HL-60 (cell line): ENCODE data around the gene RPN2.
"Not testable (repeated sequence)": the region's sequence is repeated elsewhere in the genome, so short reads cannot be mapped to it uniquely, and the experiment has no call there.

Experiments used
- DNase-seq, 2 experiments: peaks; one replicate each; pipeline ENCODE4 v3.0.0-alpha.2; 2010 to 2020; ENCODE audit warnings: low read depth in 1 of 2, low spot score in 1 of 2
- H3K27ac ChIP-seq: fragments of 250-450 bp; sonication (Bioruptor Pico); replicated peaks from 2 replicates; pipeline ENCODE4 v1.5.1; 2020; ENCODE audit warnings: mild to moderate bottlenecking, moderate library complexity
- H3K27me3 ChIP-seq: fragments of 250-450 bp; sonication (Bioruptor Pico); 2 replicates; pipeline ENCODE4 v1.5.1; 2021; ENCODE audit warnings: mild to moderate bottlenecking, moderate library complexity; ENCODE audit not compliant: insufficient read depth, poor library complexity, severe bottlenecking
- H3K4me3 ChIP-seq: replicated peaks from 2 replicates; pipeline ENCODE4 v1.5.1; 2011; ENCODE audit warnings: mild to moderate bottlenecking, control low read depth, low read length; ENCODE audit not compliant: insufficient read depth
- GABPA ChIP-seq: IDR thresholded peaks from 2 replicates; pipeline ENCODE4 v1.6.1; 2012; ENCODE audit warnings: low read depth
- POLR2AphosphoS5 ChIP-seq: IDR thresholded peaks from 2 replicates; pipeline ENCODE4 v1.6.1; 2012; ENCODE audit warnings: low read depth
- SPI1 ChIP-seq: IDR thresholded peaks from 2 replicates; pipeline ENCODE4 v1.6.1; 2012; ENCODE audit warnings: low read depth, mild to moderate bottlenecking, borderline replicate concordance
- TF ChIP-seq, protein P1 (sequence below): IDR thresholded peaks from one replicate; pipeline ENCODE4 v1.5.1; 2011; ENCODE audit warnings: low read length, control low read depth, inconsistent platforms; ENCODE audit not compliant: insufficient read depth
- TF ChIP-seq, protein P2 (sequence below): IDR thresholded peaks from 2 replicates; pipeline ENCODE4 v1.6.1; 2012; ENCODE audit warnings: low read depth; ENCODE audit not compliant: insufficient replicate concordance

The RPN2 gene

DNA sequence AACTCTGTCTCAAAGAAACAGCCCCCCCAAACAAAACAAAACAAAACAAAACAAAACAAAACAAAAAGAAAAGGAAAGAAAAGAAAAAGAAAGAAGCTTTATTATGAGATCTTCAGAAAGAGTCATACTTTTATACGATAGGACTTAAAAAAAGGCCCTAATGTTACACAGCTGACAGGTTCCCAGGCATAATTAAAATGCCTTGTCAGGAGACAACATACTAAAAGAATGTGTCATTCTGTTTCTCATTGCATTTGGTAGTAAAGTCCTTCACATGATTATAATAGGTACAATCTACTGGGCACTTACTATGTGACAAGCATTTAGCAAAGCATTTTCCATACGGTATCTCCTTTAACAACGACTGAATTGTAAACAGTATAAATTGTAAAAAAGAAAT is 36.4 kb upstream of the RPN2 start:
- TF ChIP-seq GABPA (no peak), POLR2AphosphoS5 (no peak), SPI1 (no peak)
- TF ChIP-seq, protein P1, sequence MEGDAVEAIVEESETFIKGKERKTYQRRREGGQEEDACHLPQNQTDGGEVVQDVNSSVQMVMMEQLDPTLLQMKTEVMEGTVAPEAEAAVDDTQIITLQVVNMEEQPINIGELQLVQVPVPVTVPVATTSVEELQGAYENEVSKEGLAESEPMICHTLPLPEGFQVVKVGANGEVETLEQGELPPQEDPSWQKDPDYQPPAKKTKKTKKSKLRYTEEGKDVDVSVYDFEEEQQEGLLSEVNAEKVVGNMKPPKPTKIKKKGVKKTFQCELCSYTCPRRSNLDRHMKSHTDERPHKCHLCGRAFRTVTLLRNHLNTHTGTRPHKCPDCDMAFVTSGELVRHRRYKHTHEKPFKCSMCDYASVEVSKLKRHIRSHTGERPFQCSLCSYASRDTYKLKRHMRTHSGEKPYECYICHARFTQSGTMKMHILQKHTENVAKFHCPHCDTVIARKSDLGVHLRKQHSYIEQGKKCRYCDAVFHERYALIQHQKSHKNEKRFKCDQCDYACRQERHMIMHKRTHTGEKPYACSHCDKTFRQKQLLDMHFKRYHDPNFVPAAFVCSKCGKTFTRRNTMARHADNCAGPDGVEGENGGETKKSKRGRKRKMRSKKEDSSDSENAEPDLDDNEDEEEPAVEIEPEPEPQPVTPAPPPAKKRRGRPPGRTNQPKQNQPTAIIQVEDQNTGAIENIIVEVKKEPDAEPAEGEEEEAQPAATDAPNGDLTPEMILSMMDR = no peak
- TF ChIP-seq, protein P2, sequence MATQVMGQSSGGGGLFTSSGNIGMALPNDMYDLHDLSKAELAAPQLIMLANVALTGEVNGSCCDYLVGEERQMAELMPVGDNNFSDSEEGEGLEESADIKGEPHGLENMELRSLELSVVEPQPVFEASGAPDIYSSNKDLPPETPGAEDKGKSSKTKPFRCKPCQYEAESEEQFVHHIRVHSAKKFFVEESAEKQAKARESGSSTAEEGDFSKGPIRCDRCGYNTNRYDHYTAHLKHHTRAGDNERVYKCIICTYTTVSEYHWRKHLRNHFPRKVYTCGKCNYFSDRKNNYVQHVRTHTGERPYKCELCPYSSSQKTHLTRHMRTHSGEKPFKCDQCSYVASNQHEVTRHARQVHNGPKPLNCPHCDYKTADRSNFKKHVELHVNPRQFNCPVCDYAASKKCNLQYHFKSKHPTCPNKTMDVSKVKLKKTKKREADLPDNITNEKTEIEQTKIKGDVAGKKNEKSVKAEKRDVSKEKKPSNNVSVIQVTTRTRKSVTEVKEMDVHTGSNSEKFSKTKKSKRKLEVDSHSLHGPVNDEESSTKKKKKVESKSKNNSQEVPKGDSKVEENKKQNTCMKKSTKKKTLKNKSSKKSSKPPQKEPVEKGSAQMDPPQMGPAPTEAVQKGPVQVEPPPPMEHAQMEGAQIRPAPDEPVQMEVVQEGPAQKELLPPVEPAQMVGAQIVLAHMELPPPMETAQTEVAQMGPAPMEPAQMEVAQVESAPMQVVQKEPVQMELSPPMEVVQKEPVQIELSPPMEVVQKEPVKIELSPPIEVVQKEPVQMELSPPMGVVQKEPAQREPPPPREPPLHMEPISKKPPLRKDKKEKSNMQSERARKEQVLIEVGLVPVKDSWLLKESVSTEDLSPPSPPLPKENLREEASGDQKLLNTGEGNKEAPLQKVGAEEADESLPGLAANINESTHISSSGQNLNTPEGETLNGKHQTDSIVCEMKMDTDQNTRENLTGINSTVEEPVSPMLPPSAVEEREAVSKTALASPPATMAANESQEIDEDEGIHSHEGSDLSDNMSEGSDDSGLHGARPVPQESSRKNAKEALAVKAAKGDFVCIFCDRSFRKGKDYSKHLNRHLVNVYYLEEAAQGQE = no peak
- Histone ChIP-seq H3K4me3 (no peak overlapping the region), H3K27me3 (no peaks in the 10 kb centered on the region), H3K27ac (no peak overlapping the region)
- no peak for DNase-seq

DNA sequence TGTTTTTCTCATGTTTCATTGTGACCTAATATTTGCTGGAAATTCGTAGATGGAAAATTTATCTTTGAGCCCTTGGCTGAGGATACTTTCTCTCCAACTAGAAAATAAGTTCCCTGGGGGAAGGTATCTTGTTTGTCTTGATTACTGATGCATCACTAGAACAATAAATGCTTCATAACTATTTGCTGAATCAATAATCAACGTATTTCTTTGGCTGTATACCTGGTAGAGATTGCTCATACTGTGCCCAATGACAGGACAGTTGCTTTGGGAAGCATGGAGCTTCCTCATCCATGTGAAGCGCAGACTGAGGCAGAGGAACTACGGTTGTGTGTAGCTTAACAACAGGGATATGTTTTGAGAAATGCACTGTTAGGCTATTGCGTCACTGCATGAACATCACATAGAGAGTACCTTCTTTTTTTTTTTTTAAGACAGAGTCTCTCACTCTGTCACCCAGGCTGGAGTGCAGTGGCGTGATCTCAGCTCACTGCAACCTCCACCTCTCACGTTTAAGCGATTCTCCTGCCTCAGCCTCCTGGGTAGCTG is 34.2 kb upstream of the RPN2 start:
- peak; percentile 61 to 65 for DNase-seq
- Histone ChIP-seq H3K27ac (no peak overlapping the region), H3K27me3 (no peaks in the 10 kb centered on the region), H3K4me3 (no peak overlapping the region)
- TF ChIP-seq, protein P1 = no peak
- no peak for TF ChIP-seq POLR2AphosphoS5
- TF ChIP-seq, protein P2 = no peak
- no peak for TF ChIP-seq GABPA
- TF ChIP-seq SPI1 = no peak

DNA sequence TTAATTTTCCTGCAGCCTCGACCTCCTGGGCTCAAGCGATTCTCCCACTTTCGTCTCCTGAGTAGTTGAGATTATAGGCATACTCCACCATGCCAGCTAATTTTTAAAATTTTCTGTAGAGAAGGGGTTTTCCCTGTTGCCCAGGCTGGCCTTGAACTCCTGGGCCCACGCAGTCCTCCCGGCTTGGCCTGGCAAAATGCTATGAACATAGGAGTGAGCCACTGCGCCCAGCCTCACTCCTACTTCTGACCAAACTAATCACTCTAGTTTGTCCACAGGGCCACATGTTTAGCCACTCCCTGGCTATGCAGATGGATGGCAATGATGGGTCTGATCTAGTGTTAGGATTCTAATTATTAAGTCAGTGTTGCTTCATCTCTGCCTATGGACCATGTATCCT is 31.9 kb upstream of the RPN2 start:
- TF ChIP-seq, protein P2 = no peak
- no peak for TF ChIP-seq GABPA
- TF ChIP-seq, protein P1 = no peak
- no peak for TF ChIP-seq POLR2AphosphoS5
- no peak for TF ChIP-seq SPI1
- Histone ChIP-seq H3K27ac (no peak overlapping the region), H3K27me3 (no peaks in the 10 kb centered on the region), H3K4me3 (no peak overlapping the region)
- DNase-seq = no peak

DNA sequence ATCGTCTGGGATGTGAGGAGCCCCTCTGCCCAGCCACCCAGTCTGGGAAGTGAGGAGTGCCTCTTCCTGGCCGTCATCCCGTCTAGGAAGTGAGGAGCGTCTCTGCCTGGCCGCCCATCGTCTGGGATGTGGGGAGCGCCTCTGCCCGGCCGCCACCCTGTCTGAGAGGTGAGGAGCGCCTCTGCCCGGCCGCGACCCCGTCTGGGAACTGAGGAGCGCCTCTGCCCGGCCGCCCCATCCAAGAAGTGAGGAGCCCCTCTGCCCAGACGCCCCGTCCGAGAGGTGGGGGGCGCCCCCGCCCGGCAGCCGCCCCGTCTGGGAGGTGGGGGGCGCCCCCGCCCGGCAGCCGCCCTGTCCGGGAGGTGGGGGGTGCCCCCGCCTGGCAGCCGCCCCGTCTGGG is 28.3 kb upstream of the RPN2 start:
- not testable (repeated sequence) for H3K4me3 ChIP-seq, H3K27me3 ChIP-seq, DNase-seq, H3K27ac ChIP-seq
